Loucy (cell line): ENCODE data around the gene CRIP2.
A peak's percentile ranks its signal among the peaks of the same experiment; 100 is the strongest.

Experiments
- H2AFZ ChIP-seq: fragments of 200-600 bp; sonication (generic); 2 replicates; pipeline ENCODE4 v1.6.0; 2016; ENCODE audit warnings: antibody characterized with exemption, mild to moderate bottlenecking, low read length, moderate library complexity
- H3F3A ChIP-seq: fragments of 200-600 bp; 2 replicates; pipeline ENCODE4 v1.6.0; 2016; ENCODE audit warnings: antibody characterized with exemption, low read depth, mild to moderate bottlenecking
- H3K27me3 ChIP-seq: fragments of 200-600 bp; sonication (generic); 2 replicates; pipeline ENCODE4 v1.6.1; 2014; ENCODE audit warnings: low read length, mild to moderate bottlenecking; ENCODE audit not compliant: insufficient read depth, poor library complexity, severe bottlenecking
- H3K36me3 ChIP-seq: fragments of 200-600 bp; sonication (generic); 2 replicates; pipeline ENCODE4 v1.6.1; 2016; ENCODE audit warnings: low read length; ENCODE audit not compliant: insufficient read depth
- H3K4me1 ChIP-seq: fragments of 200-600 bp; sonication (generic); 2 replicates; pipeline ENCODE4 v1.5.1; 2014; ENCODE audit warnings: low read length, mild to moderate bottlenecking; ENCODE audit not compliant: insufficient read depth, poor library complexity, severe bottlenecking
- H3K4me2 ChIP-seq: fragments of 200-600 bp; sonication (generic); 2 replicates; pipeline ENCODE4 v1.6.0; 2014; ENCODE audit warnings: antibody characterized with exemption, low read length, low read depth, mild to moderate bottlenecking; ENCODE audit not compliant: poor library complexity, severe bottlenecking
- H3K4me3 ChIP-seq: fragments of 200-600 bp; sonication (generic); 2 replicates; pipeline ENCODE4 v1.5.1; 2014; ENCODE audit warnings: low read length, mild to moderate bottlenecking, mixed read lengths; ENCODE audit not compliant: poor library complexity, severe bottlenecking
- H3K79me2 ChIP-seq: fragments of 200-600 bp; sonication (generic); 2 replicates; pipeline ENCODE4 v1.6.1; 2014; ENCODE audit warnings: low read length; ENCODE audit not compliant: insufficient read depth
- H3K9ac ChIP-seq: fragments of 200-600 bp; sonication (generic); 2 replicates; pipeline ENCODE4 v1.6.0; 2014; ENCODE audit warnings: mild to moderate bottlenecking, low read depth, low read length, moderate library complexity; ENCODE audit not compliant: poor library complexity, severe bottlenecking
- H3K9me2 ChIP-seq: fragments of 200-600 bp; sonication (generic); replicated peaks from 2 replicates; pipeline ENCODE4 v1.6.1; 2016; ENCODE audit warnings: low read depth, low read length, mixed read lengths
- H3K9me3 ChIP-seq: fragments of 200-600 bp; sonication (generic); 2 replicates; pipeline ENCODE4 v1.6.1; 2014; ENCODE audit warnings: mild to moderate bottlenecking, antibody characterized with exemption, low read length, low read depth; ENCODE audit not compliant: insufficient read depth
- H4K20me1 ChIP-seq: fragments of 200-600 bp; sonication (generic); 2 replicates; pipeline ENCODE4 v1.6.0; 2014; ENCODE audit warnings: antibody characterized with exemption, low read length, mild to moderate bottlenecking; ENCODE audit not compliant: insufficient read depth, poor library complexity, severe bottlenecking
- CTCF ChIP-seq: fragments of 200-600 bp; sonication (generic); conservative IDR thresholded peaks from 2 replicates; pipeline ENCODE4 v1.5.1; 2014; ENCODE audit warnings: mild to moderate bottlenecking, antibody characterized with exemption, low read length
- EZH2phosphoT487 ChIP-seq: fragments of 200-600 bp; IDR thresholded peaks from 2 replicates; pipeline ENCODE4 v1.6.1; 2018; ENCODE audit warnings: antibody characterized with exemption, mild to moderate bottlenecking, moderate library complexity, borderline replicate concordance

CRIP2 gene

GRCh38 chr14:105492031-105492970 is 17.7 kb downstream of the CRIP2 start:
- Histone ChIP-seq H3K9ac (peak overlapping the region; percentile 50), H3K9me3 (no peaks in the 10 kb centered on the region), H2AFZ (no peak overlapping the region), H3K4me3 (peak overlapping the region; percentile 84), H3K79me2 (peaks cover 20% of the 10 kb centered on the region), H4K20me1 (peaks cover 16% of the 10 kb centered on the region), H3K9me2 (no peaks in the 10 kb centered on the region), H3K4me2 (peak overlapping the region; percentile 90), H3K4me1 (peaks cover 17% of the 10 kb centered on the region), H3K36me3 (no peaks in the 10 kb centered on the region), H3F3A (no peaks in the 10 kb centered on the region), H3K27me3 (no peaks in the 10 kb centered on the region)
- TF ChIP-seq CTCF (no peak), EZH2phosphoT487 (no peak)

GRCh38 chr14:105492971-105493871 is 18.6 kb downstream of the CRIP2 start:
- TF ChIP-seq EZH2phosphoT487 (no peak), CTCF (no peak; the same call in 1 of the 2 replicates)

GRCh38 chr14:105493921-105494605 is 19.4 kb downstream of the CRIP2 start:
- H3K4me1 ChIP-seq, result peaks cover 17% of the 10 kb centered on the region
- no peak overlapping the region for H3K9ac ChIP-seq
- H3K4me2 ChIP-seq, result no peak overlapping the region
- no peaks in the 10 kb centered on the region for H3K36me3 ChIP-seq
- no peaks in the 10 kb centered on the region for H3F3A ChIP-seq
- H3K27me3 ChIP-seq, result no peaks in the 10 kb centered on the region
- H4K20me1 ChIP-seq, result peaks cover 16% of the 10 kb centered on the region
- no peak overlapping the region for H3K4me3 ChIP-seq
- no peaks in the 10 kb centered on the region for H3K9me3 ChIP-seq
- no peaks in the 10 kb centered on the region for H3K9me2 ChIP-seq
- peaks cover 20% of the 10 kb centered on the region for H3K79me2 ChIP-seq
- TF ChIP-seq CTCF, result no peak
- no peak for TF ChIP-seq EZH2phosphoT487
- H2AFZ ChIP-seq, result no peak overlapping the region

More at GRCh38 chr14:105492971-105493871, 18.6 kb downstream of the CRIP2 start:
- peak overlapping the region; percentile 84 for H3K4me3 ChIP-seq
- no peak overlapping the region for H2AFZ ChIP-seq
- H3K4me2 ChIP-seq, result peak overlapping the region; percentile 90
- no peaks in the 10 kb centered on the region for H3K27me3 ChIP-seq
- no peaks in the 10 kb centered on the region for H3K9me2 ChIP-seq
- H3F3A ChIP-seq, result no peaks in the 10 kb centered on the region
- peaks cover 16% of the 10 kb centered on the region for H4K20me1 ChIP-seq
- H3K79me2 ChIP-seq, result peaks cover 20% of the 10 kb centered on the region
- no peaks in the 10 kb centered on the region for H3K36me3 ChIP-seq
- no peaks in the 10 kb centered on the region for H3K9me3 ChIP-seq
- H3K4me1 ChIP-seq, result peaks cover 17% of the 10 kb centered on the region
- H3K9ac ChIP-seq, result no peak overlapping the region
